AG08396 (cell line): ENCODE measurements around the gene PHF8.
A peak's percentile ranks its signal among the peaks of the same experiment; 100 is the strongest.

Source experiments
- DNase-seq: peaks from one replicate; pipeline ENCODE4 v3.0.0; 2012; ENCODE audit warnings: low spot score, mixed read lengths

The PHF8 gene

GRCh38 chrX:54044126-54044876 is at the start of gene PHF8:
PHF8 (minus strand) TSS chrX:54044473; CDS start chrX:54042728, 1,745 bp downstream.
- DNase-seq = peak; percentile 89

GRCh38 chrX:54093571-54093970 is 49.3 kb upstream of the PHF8 start:
- DNase-seq = no peak

- DNase-seq = no peak
Observed at GRCh38 chrX:54093159-54093558, 48.9 kb upstream of the PHF8 start.

- no peak for DNase-seq
Observed at GRCh38 chrX:54090880-54091279, 46.6 kb upstream of the PHF8 start.

GRCh38 chrX:54089191-54089590 is 44.9 kb upstream of the PHF8 start:
- DNase-seq = no peak

- no peak for DNase-seq
Observed at GRCh38 chrX:54087661-54088060, 43.4 kb upstream of the PHF8 start.

- no peak for DNase-seq
Observed at GRCh38 chrX:54085666-54086065, 41.4 kb upstream of the PHF8 start.

- DNase-seq = no peak
Observed at GRCh38 chrX:54076903-54077302, 32.6 kb upstream of the PHF8 start.

GRCh38 chrX:54074826-54075225 is 30.6 kb upstream of the PHF8 start:
- DNase-seq = no peak

GRCh38 chrX:54067766-54068165 is 23.5 kb upstream of the PHF8 start:
- DNase-seq = no peak

GRCh38 chrX:54066841-54067240 is 22.6 kb upstream of the PHF8 start:
- peak; percentile 39 for DNase-seq

GRCh38 chrX:54064564-54064963 is 20.3 kb upstream of the PHF8 start:
- DNase-seq = no peak

GRCh38 chrX:54063361-54063760 is 19.1 kb upstream of the PHF8 start:
- no peak for DNase-seq

- no peak for DNase-seq
Observed at GRCh38 chrX:54049801-54050200, 5.5 kb upstream of the PHF8 start.

- no peak for DNase-seq
Observed at GRCh38 chrX:54048412-54048811, 4.1 kb upstream of the PHF8 start.

- DNase-seq = no peak
Observed at GRCh38 chrX:54045563-54046228, 1.4 kb upstream of the PHF8 start.

GRCh38 chrX:54044877-54045338 is 635 bp upstream of the PHF8 start:
- DNase-seq = no peak

GRCh38 chrX:54043541-54044125 is 640 bp downstream of the PHF8 start:
- peak; percentile 36 for DNase-seq

- no peak for DNase-seq
Observed at GRCh38 chrX:54043056-54043455, 1.2 kb downstream of the PHF8 start.

GRCh38 chrX:54042609-54043021 is 1.7 kb downstream of the PHF8 start:
- DNase-seq = peak; percentile 68

- DNase-seq = no peak
Observed at GRCh38 chrX:54030329-54030728, 13.9 kb downstream of the PHF8 start.

- no peak for DNase-seq
Observed at GRCh38 chrX:54029529-54030143, 14.6 kb downstream of the PHF8 start.

GRCh38 chrX:54024350-54024749 is 19.9 kb downstream of the PHF8 start:
- DNase-seq = no peak
